ENCODE measurements around the gene CHI3L2.
A peak's percentile ranks its signal among the peaks of the same experiment; 100 is the strongest.

Gene CHI3L2, protein sequence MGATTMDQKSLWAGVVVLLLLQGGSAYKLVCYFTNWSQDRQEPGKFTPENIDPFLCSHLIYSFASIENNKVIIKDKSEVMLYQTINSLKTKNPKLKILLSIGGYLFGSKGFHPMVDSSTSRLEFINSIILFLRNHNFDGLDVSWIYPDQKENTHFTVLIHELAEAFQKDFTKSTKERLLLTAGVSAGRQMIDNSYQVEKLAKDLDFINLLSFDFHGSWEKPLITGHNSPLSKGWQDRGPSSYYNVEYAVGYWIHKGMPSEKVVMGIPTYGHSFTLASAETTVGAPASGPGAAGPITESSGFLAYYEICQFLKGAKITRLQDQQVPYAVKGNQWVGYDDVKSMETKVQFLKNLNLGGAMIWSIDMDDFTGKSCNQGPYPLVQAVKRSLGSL

DNA sequence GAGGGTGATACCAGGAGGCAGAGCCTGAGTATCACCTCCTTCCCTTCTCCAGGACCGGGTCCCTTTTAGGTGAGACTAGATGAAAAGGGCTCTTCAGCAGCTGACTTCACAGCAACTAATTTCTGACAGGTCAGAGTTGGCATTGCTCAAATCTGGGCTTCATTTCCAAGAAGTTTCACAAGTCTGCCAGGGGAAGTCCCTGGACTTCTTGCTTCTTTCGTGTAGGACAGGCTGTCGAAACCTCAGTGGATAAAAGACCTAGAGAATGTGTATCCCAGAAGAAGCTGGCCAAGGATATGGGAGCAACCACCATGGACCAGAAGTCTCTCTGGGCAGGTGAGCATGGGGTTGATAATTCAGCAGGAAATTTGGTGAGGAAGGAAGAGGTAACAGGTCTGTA lies at the start of gene CHI3L2:
Gene CHI3L2 (plus strand): TSS at position 280 of the 400 bp plus-strand sequence. CDS start 17 bp downstream, at position 297.
- DNase-seq, result no peak

DNA sequence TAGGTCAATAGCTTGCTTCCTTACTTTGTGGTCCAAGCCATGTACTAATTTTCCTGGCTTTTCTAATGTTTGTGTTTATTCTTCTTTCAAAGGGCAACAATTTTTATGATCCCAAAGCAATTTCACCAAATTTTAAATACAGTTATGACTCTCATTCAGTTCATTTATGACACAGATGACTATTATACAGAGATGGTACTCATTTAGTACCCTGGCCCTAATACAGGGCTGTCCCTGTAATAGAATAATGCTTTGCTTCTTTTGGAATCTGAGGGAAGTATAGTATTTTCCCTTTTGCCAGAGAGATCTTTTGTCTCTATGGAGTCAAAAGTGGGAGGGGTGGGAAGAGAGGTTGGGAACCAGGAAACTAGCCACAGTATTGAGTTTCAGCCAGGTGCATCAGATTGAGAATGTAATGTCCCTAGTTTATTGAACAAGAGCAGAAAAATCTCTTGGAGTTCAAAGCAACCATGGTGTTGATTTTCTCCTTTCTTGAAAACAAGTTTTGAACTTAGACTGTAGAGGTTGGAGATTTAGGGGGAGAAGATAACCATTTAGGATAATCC lies 47.5 kb upstream of the CHI3L2 start:
- DNase-seq, result no peak

GRCh38 chr1:111182052-111182451 lies 45.5 kb upstream of the CHI3L2 start:
- DNase-seq, result no peak

GRCh38 chr1:111183308-111184069 lies 44.0 kb upstream of the CHI3L2 start:
- no peak for DNase-seq

DNA sequence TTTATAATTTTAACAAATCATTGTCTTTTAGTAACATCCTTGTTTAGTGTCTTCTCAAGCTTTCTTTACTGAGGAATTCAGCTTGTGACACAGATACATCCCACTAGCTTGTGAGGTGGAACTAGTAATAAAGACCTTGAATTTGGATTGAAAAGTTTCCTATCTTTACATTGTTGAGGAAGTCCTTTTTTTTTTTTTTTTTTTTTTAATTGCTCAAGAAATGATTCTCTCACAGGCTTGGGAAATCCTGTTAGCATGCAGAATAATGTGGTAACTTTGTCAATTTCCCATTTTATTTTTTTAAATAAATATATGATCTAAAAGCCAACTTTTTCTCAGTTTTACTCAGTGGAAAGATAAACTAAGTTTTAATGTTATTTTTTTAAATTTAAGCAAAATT lies 42.9 kb upstream of the CHI3L2 start:
- no peak for DNase-seq

DNA sequence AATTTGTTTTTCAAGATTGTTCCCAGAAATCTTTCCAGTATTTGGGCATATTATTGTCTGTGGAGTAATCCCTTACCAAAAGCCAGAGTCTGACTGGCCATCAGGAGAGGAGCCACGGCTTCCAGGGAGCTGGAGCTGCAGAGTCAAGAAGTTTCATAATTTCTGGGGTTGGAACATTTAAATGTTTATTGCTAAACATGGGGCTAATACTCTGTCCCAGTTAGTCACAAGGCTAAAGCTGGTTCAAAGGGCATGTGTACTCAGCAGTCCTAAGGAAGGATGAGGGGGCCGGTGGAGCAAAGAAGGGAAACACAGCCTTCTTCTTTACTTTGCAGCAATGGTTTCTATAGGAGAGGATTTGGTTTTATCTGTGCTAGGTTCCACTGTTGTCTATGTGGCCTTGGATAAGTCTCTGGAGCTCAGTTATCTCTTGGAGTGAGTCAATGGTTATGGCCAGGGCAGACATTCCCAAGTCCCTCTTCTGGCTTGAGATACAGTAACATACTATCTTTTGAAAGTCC lies 36.5 kb upstream of the CHI3L2 start:
- no peak for DNase-seq

- no peak for DNase-seq
Observed at GRCh38 chr1:111191496-111191895, 36.0 kb upstream of the CHI3L2 start.

DNA sequence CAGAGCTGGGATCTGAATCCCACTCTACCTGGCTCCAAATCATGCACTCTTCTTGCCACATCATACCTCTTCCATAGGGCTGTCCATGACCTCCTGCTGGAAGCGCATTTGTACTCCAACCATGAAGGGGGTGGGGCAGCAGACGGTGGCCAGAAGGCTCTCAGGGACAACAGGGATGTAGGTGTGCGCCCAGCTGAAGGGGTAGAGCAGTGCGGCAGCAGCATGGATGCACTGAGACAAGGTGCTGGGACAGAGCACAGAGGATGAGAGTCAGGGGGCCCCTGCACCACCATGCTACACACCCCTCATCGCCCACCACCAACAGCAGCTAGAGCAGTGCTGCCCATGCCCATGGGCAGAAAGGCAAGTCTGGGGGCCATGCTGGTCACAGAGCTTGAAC lies 35.4 kb upstream of the CHI3L2 start:
- no peak for DNase-seq

GRCh38 chr1:111192658-111193519 lies 34.6 kb upstream of the CHI3L2 start:
- DNase-seq, result no peak

DNA sequence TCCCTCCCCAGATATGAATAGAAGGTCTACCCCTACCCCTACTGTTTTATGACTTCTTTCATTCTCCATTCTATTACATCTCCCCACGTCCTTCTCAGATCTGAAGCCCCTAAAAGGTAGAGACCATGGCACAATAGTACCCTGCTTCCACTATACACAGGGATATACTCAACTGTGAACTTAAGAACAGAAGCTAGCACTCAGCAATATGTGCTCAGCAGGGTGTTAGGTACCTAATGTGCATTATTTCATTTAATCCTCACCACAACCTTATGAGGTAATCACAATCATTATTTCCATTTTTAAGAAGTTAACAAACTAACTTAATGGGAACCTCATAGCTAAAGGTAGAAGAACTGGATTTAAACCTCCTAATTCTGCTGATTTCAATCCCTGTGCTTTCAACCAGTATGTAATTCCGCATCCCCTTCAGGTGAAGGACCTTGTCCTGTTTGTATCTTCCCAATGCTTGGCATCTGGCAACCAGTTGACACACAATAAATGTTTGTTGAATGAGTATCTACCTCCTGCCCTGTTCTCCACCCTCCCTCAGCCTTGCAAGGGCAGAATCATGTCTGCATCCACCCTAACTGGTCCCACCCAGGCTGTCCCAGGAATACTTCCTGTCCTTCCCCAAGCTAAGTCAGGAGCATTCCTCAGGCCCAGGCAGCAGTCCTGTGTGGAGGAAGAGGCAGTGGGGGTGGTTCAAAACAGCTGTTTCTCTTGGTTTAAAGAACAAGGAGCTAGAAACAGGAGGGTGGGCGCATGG lies 33.6 kb upstream of the CHI3L2 start:
- DNase-seq, result no peak

DNA sequence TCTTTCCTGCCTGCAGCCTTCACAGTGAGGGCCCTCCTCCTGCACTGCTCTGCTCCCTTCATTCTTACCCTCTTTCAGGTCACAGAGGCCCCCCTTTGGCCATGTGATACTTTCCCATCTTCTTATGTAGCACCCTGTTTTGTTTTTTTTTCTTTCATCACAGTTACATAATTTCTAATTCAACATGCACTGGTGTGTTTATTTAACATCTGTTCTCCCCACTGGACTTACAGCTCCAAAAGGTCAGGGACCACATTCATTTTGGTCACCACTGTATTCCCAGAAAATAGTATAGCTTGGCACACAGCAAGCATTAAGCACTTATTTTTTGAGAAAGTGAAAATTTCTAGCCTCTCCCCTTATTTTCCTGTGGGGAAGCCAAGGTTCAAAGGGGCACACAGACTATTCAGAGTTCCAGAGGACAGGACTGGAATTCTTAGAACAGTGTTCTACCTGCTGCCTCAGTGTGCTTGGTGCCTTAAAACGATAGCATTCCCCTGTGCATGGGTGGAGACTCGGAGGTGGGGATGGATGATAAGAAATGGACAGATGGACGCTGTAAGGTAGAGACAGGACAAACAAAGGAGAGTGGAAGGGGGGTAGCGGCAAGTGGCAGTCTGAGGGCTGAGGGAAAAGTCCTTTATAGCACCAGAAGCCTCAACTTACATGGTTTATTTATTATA lies 32.4 kb upstream of the CHI3L2 start:
- DNase-seq, result no peak

DNA sequence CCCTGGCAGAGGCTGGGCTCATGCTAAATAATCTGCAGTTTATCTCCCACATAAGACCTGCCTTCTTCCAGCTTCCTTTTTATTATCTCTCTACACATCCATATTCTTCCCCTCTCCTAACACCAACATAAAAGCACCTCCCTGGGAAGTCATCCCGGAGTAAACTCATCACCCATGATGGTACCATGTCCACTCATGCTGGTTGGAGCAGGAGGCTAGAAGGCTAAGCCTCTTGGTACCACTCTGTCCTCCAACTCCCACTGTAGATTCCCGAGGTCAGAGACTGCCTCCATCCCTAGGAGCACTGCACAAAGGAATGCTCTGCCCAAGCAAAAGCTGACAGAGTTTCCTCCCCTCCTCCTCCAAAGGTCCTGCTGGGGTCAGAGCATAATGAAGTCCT lies 31.3 kb upstream of the CHI3L2 start:
- no peak for DNase-seq

- peak; percentile 27 to 75 (median 68) for DNase-seq
Observed at GRCh38 chr1:111197598-111198284, 29.8 kb upstream of the CHI3L2 start.

- DNase-seq, result no peak
Observed at GRCh38 chr1:111198836-111199235, 28.7 kb upstream of the CHI3L2 start.

GRCh38 chr1:111199329-111199728 lies 28.2 kb upstream of the CHI3L2 start:
- DNase-seq, result peak in 1 of 6 experiments; percentile 7

GRCh38 chr1:111199881-111200801 lies 27.4 kb upstream of the CHI3L2 start, which contains the start of gene DENND2D:
Gene DENND2D, minus strand, starts transcription at chr1:111200646. Its CDS starts 187 bp downstream, at chr1:111200459.
- DNase-seq, result peak; percentile 18 to 53 (median 37)

DNA sequence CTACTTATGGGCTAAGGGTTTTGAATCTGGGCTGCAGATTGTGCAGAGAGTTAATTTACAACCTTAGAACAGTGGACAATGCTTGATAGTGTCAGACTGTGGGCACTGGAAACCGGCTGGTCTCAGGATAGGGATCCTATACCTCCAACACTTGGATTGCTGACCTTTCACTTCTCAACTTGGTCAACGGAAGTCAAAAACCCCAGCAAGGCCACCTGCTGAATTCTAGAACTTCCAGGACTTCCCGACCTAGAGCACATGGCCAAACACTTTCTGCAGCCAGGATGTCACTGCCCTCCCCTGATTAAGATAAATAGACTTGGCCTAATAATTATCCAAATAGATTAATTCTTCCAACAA lies 26.7 kb upstream of the CHI3L2 start:
- no peak for DNase-seq

DNA sequence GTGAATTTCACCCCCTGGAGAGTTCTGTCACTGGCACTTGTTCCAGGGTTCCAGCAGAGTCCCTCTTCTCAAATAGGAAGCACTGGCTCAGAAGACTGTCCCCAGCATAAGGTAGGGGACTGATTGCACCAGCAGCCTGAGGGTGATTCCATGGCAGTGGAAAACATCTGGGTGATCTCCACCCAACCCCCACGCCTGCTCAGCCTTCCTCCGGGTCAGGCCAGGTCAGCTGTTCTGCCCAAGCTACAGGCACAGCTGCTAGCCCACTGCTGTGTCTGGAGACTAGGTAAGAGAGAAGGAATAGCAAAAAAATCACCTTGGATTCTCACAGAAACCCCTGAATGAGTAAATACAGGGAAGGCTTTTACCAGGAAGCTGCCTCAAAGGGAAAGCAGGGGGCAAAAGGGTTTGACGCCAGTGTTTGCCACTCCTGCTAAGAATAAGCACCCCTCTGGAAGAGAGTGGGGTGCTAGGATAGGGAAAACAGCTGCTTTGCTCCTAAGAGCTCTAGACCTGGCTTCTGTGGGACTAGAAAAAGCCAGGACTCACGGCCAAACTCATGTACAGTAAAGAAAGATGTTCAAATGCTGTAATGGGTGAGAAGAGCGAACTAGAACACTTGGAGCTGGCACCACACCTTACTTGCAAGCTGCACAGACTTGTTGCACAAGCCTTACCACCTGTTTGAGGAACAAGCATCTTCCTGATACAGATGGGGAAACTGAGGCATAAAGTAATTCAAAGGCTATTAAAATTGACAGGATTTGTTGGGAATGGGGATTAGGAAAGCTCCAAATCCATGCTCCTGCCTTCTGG lies 26.0 kb upstream of the CHI3L2 start:
- DNase-seq, result peak in 1 of 6 experiments; percentile 29

DNA sequence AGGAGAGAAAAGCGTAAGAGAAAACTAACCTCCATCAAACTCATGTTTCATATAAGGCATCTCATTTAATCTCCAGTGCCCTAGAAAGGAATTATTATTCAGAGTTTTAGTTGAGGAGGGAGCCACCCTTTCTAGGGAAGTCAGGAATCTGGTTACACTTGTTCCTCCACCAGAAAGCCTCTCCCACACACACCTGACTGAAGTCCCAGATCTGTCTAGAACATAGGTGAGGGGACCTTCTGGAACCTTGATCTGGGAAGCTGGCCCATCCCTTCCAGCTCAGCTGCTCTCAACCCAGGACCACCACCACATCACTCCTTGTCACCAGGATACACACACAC lies 25.2 kb upstream of the CHI3L2 start:
- no peak for DNase-seq

Data from stimulated activated naive CD4-positive, alpha-beta T cell (primary cell).